ENCODE results near the gene NIBAN1.

Gene NIBAN1

GRCh38 chr1:184974056-184974836, at the start of gene NIBAN1:
TSS of gene NIBAN1 (minus strand) at chr1:184974508. CDS start at chr1:184974356, 152 bp downstream.
- in situ Hi-C loops (cut with MboI; ENCODE audit: low sequenced_read_pairs, unreplicated experiment) = loop anchor here (10.0 kb wide), 1 partner anchor 99 kb away; no protein-coding TSS in a partner anchor
- no peak for TF ChIP-seq CTCF (IDR thresholded peaks at IDR 0.05; ENCODE audit: borderline replicate concordance, control extremely low read depth, extremely low read depth, insufficient read depth, missing control alignments)
- peak; percentile 79 for DNase-seq (ENCODE audit: low spot score)

GRCh38 chr1:185017966-185018365, 43.7 kb upstream of the NIBAN1 start:
- DNase-seq (ENCODE audit: low spot score) = no peak
- in situ Hi-C loops (cut with MboI; ENCODE audit: low sequenced_read_pairs, unreplicated experiment) = no loop called here
- no peak for TF ChIP-seq CTCF (IDR thresholded peaks at IDR 0.05; ENCODE audit: borderline replicate concordance, control extremely low read depth, extremely low read depth, insufficient read depth, missing control alignments)

- in situ Hi-C loops (cut with MboI; ENCODE audit: low sequenced_read_pairs, unreplicated experiment) = no loop called here
- no peak for TF ChIP-seq CTCF (IDR thresholded peaks at IDR 0.05; ENCODE audit: borderline replicate concordance, control extremely low read depth, extremely low read depth, insufficient read depth, missing control alignments)
- no peak for DNase-seq (ENCODE audit: low spot score)
Measured at GRCh38 chr1:185017338-185017737, 43.0 kb upstream of the NIBAN1 start.

GRCh38 chr1:185016880-185017279, 42.6 kb upstream of the NIBAN1 start:
- TF ChIP-seq CTCF (IDR thresholded peaks at IDR 0.05; ENCODE audit: borderline replicate concordance, control extremely low read depth, extremely low read depth, insufficient read depth, missing control alignments) = no peak
- no peak for DNase-seq (ENCODE audit: low spot score)
- in situ Hi-C loops (cut with MboI; ENCODE audit: low sequenced_read_pairs, unreplicated experiment) = no loop called here

DNA sequence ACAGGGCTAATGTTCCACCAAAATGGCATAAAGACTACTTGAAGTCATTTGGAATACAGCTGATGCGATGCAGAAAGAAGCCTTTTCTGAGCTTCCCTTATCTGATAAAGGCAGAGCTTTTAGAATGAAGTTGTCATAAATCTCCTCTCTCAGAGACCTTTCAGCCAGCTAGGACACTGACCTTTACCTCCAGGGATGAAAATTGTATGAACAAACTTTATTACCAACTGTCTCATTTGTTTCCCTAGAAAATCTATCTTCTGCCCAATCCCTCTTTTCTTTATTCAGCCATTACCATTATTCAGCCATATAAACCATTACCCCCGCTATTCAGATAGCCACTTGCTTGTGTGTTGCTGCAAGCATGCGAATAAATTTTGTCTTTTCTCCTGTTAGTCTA, 41.3 kb upstream of the NIBAN1 start:
- DNase-seq (ENCODE audit: low spot score) = no peak
- in situ Hi-C loops (cut with MboI; ENCODE audit: low sequenced_read_pairs, unreplicated experiment) = no loop called here

DNA sequence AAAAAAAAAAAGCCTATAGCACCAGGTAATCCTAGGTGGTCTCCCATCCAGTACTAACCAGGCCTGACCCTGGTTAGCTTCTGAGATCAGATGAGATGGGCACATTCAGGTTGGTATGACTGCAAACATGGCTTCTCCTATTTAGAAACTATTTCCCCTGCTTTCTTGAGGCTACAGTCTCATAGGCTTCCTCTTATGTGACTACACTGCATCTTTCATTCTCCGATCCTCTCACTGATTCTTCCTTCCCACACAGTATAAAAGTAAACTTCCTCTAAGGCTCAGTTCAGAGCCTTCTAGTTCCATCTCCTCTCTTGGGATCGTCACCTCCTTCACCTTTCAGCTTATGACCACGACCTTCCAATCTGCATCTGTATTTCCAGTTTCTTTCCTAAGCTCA, 40.6 kb upstream of the NIBAN1 start:
- in situ Hi-C loops (cut with MboI; ENCODE audit: low sequenced_read_pairs, unreplicated experiment) = no loop called here
- no peak for DNase-seq (ENCODE audit: low spot score)
- no peak for TF ChIP-seq CTCF (IDR thresholded peaks at IDR 0.05; ENCODE audit: borderline replicate concordance, control extremely low read depth, extremely low read depth, insufficient read depth, missing control alignments)

More for the DNA sequence above, 41.3 kb upstream of the NIBAN1 start:
- TF ChIP-seq CTCF (IDR thresholded peaks at IDR 0.05; ENCODE audit: borderline replicate concordance, control extremely low read depth, extremely low read depth, insufficient read depth, missing control alignments) = no peak
